HEK293T (cell line): ENCODE measurements around the gene VTI1A.

Source experiments
- ARNT ChIP-seq: fragments of 450-650 bp; IDR thresholded peaks from 2 replicates; pipeline ENCODE4 v1.6.1; 2017; ENCODE audit warnings: mild to moderate bottlenecking
- FOXK2 ChIP-seq: fragments of 450-650 bp; IDR thresholded peaks from 2 replicates; pipeline ENCODE4 v1.6.1; 2016; ENCODE audit warnings: mild to moderate bottlenecking
- FOXM1 ChIP-seq: fragments of 450-650 bp; IDR thresholded peaks from 2 replicates; pipeline ENCODE4 v1.6.1; 2017; ENCODE audit warnings: mild to moderate bottlenecking, borderline replicate concordance
- L3MBTL2 ChIP-seq: fragments of 450-650 bp; conservative IDR thresholded peaks from 2 replicates; pipeline ENCODE4 v1.6.1; 2016; ENCODE audit warnings: mild to moderate bottlenecking
- LEF1 ChIP-seq: fragments of 450-650 bp; IDR thresholded peaks from 2 replicates; pipeline ENCODE4 v1.6.1; 2017; ENCODE audit warnings: mild to moderate bottlenecking, borderline replicate concordance
- SP1 ChIP-seq: fragments of 450-650 bp; IDR thresholded peaks from 2 replicates; pipeline ENCODE4 v1.6.1; 2017
- TARDBP ChIP-seq: fragments of 450-650 bp; IDR thresholded peaks from 2 replicates; pipeline ENCODE4 v1.6.1; 2016
- ZNF384 ChIP-seq: fragments of 450-650 bp; IDR thresholded peaks from 2 replicates; pipeline ENCODE4 v1.6.1; 2016
- TF ChIP-seq, protein P1 (sequence below): fragments of 450-650 bp; IDR thresholded peaks from 2 replicates; pipeline ENCODE4 v1.6.1; 2016

DNA sequence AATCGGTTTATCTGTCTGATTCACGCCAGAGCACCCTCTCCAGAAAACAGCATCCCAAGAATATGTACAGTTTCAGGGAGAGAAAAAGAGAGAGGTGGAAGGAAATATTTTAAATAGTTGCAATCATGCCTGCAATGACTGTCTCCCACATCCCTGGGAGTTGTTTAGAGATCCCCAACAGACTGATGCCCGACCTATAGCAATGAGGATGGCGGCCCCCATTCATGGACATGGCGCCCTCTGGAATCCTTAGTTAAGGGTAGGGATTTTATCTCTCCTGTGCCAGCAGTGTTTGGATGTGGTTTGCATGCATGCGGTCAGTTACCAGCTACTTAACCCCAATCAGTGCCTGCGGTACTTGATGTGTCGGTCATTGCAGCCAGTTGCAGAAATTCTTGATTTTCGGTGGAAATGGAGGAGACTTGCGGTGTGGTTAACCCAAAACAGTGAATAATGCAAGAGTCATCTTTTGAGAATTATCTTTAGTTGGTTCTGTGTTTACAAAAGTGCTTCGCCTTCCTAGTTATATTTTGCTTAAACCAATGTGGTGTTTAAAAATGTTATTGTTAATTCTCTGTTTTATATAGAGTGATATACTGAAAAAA is 317.0 kb downstream of the VTI1A start:
- TF ChIP-seq ZNF384 (no peak), FOXM1 (no peak), L3MBTL2 (no peak), TARDBP (no peak), SP1 (no peak), FOXK2 (no peak), ARNT (no peak), LEF1 (no peak)
- TF ChIP-seq, protein P1, sequence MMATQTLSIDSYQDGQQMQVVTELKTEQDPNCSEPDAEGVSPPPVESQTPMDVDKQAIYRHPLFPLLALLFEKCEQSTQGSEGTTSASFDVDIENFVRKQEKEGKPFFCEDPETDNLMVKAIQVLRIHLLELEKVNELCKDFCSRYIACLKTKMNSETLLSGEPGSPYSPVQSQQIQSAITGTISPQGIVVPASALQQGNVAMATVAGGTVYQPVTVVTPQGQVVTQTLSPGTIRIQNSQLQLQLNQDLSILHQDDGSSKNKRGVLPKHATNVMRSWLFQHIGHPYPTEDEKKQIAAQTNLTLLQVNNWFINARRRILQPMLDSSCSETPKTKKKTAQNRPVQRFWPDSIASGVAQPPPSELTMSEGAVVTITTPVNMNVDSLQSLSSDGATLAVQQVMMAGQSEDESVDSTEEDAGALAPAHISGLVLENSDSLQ, result no peak
